ACHN (cell line): ENCODE measurements around the gene FCRLB.

Source experiments
- DNase-seq: peaks from one replicate; pipeline ENCODE4 v3.0.0-alpha.2; 2015
- in situ Hi-C: cut with HindIII; loops from 2 replicates; pipeline ENCODE4 v1.10.0; 2017; ENCODE audit warnings: low sequenced_read_pairs, low pct_ligation_motif_present, low pct_unique_long_range_greater_than_20kb

The FCRLB gene

DNA sequence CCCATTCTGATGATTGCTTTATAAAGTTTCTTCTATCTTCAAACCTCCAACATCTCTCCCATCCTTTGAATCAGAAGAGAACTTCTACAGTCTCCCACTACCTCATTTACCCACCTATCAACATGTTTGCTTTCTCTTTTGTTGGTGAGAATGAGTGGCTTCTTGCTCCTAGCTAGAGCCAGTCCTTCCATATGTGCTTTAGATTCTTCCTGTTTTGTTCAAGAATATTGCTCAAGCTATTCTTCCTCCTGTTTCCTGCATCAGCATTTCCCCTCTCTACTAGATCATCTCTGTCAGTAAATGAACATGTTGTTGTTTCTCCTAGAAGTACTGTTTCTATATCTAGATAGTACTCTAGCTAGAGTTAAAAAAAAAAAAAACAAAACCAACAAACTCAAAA, 51.1 kb downstream of the FCRLB start:
- in situ Hi-C loops, result no loop called here
- DNase-seq, result no peak

DNA sequence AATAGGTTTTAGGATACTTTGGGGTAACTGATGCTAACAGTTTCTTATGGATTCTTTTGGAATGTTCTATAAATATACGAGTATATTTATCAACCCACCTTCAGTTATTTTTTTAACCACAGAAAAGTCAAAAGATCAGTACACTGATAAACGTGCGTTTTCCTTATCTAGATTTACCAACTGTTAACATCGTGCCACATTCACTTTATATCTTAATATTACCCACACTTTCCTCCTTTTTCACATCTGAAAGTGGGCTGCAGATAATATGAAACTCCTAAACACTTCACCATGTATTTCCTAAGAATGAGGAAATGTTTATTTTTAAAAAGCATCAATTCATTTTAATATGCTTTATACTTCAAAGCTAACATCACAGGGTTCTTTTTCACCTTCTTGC, 52.4 kb downstream of the FCRLB start:
- in situ Hi-C loops, result no loop called here
- DNase-seq, result no peak

DNA sequence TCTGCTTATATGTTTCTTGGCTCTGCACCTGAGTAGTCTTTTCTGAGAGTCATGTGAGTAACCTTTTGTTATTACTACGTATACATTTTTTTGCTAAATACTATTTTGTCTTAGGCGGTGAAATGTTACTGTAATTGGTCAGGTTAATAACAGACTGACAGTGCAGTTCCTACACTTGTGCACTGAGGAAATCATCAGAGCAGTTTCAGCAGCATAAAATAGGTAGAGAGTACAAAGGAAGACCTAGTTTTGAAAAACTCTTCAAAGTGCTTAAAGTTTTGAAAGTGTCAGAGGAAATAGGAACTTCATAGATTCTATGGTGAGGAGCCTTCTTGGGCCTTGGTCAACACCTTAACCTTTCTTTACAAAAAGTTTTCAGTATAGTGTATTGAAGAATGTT, 55.9 kb downstream of the FCRLB start:
- DNase-seq, result no peak
- in situ Hi-C loops, result loop anchor here (25.0 kb wide), 1 partner anchor 260 kb away; no protein-coding TSS in a partner anchor
